Neural cell (in vitro differentiated cells): ENCODE results near the gene PRDM4. TPM values are rescaled to one million over a fixed set of nuclear protein-coding genes. Genes with fewer than 3 reads are reported as not detected.

ENCODE experiments used
- H2AFZ ChIP-seq: fragments of 200-600, 300-800 bp; sonication (generic), shearing (Covaris generic); 2 replicates; pipeline ENCODE4 v1.6.0; 2014; ENCODE audit warnings: low read depth, mild to moderate bottlenecking, antibody characterized with exemption, low read length, moderate library complexity
- H3F3A ChIP-seq: fragments of 200-600 bp; shearing (Covaris generic); 2 replicates; pipeline ENCODE4 v1.6.1; 2016; ENCODE audit warnings: mild to moderate bottlenecking, moderate library complexity, mixed read lengths, antibody characterized with exemption, low read length; ENCODE audit not compliant: insufficient read depth, poor library complexity, severe bottlenecking
- H3K27ac ChIP-seq: fragments of 200-600, 300-800 bp; sonication (generic), shearing (Covaris generic); 2 replicates; pipeline ENCODE4 v1.5.1; 2014; ENCODE audit warnings: mild to moderate bottlenecking, low read length, moderate library complexity
- H3K27me3 ChIP-seq: fragments of 300-800, 200-600 bp; sonication (generic), shearing (Covaris generic); 2 replicates; pipeline ENCODE4 v1.6.0; 2014; ENCODE audit warnings: mild to moderate bottlenecking, low read depth, low read length, moderate library complexity; ENCODE audit not compliant: insufficient read depth
- H3K36me3 ChIP-seq: fragments of 300-800, 200-600 bp; sonication (generic), shearing (Covaris generic); 2 replicates; pipeline ENCODE4 v1.5.1; 2014; ENCODE audit warnings: mild to moderate bottlenecking, antibody characterized with exemption, low read length, moderate library complexity; ENCODE audit not compliant: insufficient read depth
- H3K4me2 ChIP-seq: fragments of 300-800, 200-600 bp; sonication (generic), shearing (Covaris generic); 2 replicates; pipeline ENCODE4 v1.6.0; 2014; ENCODE audit warnings: mild to moderate bottlenecking, low read length
- H3K4me3 ChIP-seq: fragments of 300-800, 200-600 bp; sonication (generic), shearing (Covaris generic); 2 replicates; pipeline ENCODE4 v1.5.1; 2014; ENCODE audit warnings: mild to moderate bottlenecking, low read length, moderate library complexity
- H3K79me2 ChIP-seq: fragments of 200-600 bp; shearing (Covaris generic); replicated peaks from 2 replicates; pipeline ENCODE4 v1.6.0; 2014; ENCODE audit warnings: mild to moderate bottlenecking, low read length, moderate library complexity; ENCODE audit not compliant: insufficient read depth
- H3K9ac ChIP-seq: fragments of 300-800, 200-600 bp; sonication (generic), shearing (Covaris generic); 2 replicates; pipeline ENCODE4 v1.6.1; 2016; ENCODE audit warnings: mild to moderate bottlenecking, low read length, mixed read lengths
- H3K9me2 ChIP-seq: fragments of 200-600 bp; shearing (Covaris generic); 2 replicates; pipeline ENCODE4 v1.6.1; 2016; ENCODE audit warnings: mild to moderate bottlenecking, low read length, mixed read lengths; ENCODE audit not compliant: insufficient read depth
- H3K9me3 ChIP-seq: fragments of 200-600, 300-800 bp; sonication (generic), shearing (Covaris generic); 2 replicates; pipeline ENCODE4 v1.6.1; 2016; ENCODE audit warnings: mild to moderate bottlenecking, mixed run types, low read length, moderate library complexity, mixed read lengths
- H4K20me1 ChIP-seq: fragments of 200-600 bp; shearing (Covaris generic); 2 replicates; pipeline ENCODE4 v1.6.1; 2016; ENCODE audit warnings: mild to moderate bottlenecking, mixed run types; ENCODE audit not compliant: insufficient read depth
- CTCF ChIP-seq: fragments of 450-650 bp; IDR thresholded peaks from 2 replicates; pipeline ENCODE4 v1.5.1; 2014; ENCODE audit warnings: antibody characterized with exemption, mild to moderate bottlenecking, moderate library complexity; ENCODE audit not compliant: poor library complexity, severe bottlenecking
- EP300 ChIP-seq: fragments of 450-650 bp; conservative IDR thresholded peaks from 2 replicates; pipeline ENCODE4 v1.6.1; 2014; ENCODE audit warnings: antibody characterized with exemption, mild to moderate bottlenecking, moderate library complexity; ENCODE audit not compliant: poor library complexity, severe bottlenecking
- EZH2 ChIP-seq: fragments of 200-600, 300-800 bp; shearing (Covaris generic), sonication (generic); IDR thresholded peaks from 2 replicates; pipeline ENCODE4 v1.6.1; 2014; ENCODE audit warnings: antibody characterized with exemption, low read length, borderline replicate concordance, mild to moderate bottlenecking; ENCODE audit not compliant: insufficient read depth, poor library complexity, severe bottlenecking
- MXI1 ChIP-seq: fragments of 450-650 bp; conservative IDR thresholded peaks from 2 replicates; pipeline ENCODE4 v1.6.1; 2014; ENCODE audit warnings: antibody characterized with exemption, mild to moderate bottlenecking; ENCODE audit not compliant: poor library complexity, severe bottlenecking
- POLR2AphosphoS5 ChIP-seq: IDR thresholded peaks from 2 replicates; pipeline ENCODE4 v1.6.1; 2012
- RAD21 ChIP-seq: fragments of 450-650 bp; conservative IDR thresholded peaks from 2 replicates; pipeline ENCODE4 v1.6.1; 2014; ENCODE audit warnings: antibody characterized with exemption, mild to moderate bottlenecking, moderate library complexity
- REST ChIP-seq: IDR thresholded peaks from 2 replicates; pipeline ENCODE4 v1.6.1; 2012; ENCODE audit warnings: borderline replicate concordance
- SMC3 ChIP-seq: fragments of 450-650 bp; conservative IDR thresholded peaks from 2 replicates; pipeline ENCODE4 v1.6.1; 2014; ENCODE audit warnings: antibody characterized with exemption, mild to moderate bottlenecking, moderate library complexity; ENCODE audit not compliant: poor library complexity
- TAF1 ChIP-seq: IDR thresholded peaks from 2 replicates; pipeline ENCODE4 v1.6.1; 2012; ENCODE audit warnings: low read depth
- polyA plus RNA-seq: library from polyadenylated mRNA; depleted of rRNA; stranded (reverse); fragments of >200 nt; gene quantifications from 2 replicates; pipeline ENCODE4 v1.2.3, GENCODE V29; 2014

Gene PRDM4
- polyA plus RNA-seq, 1 donor from 2014 or later, result 46.0 TPM

- Histone ChIP-seq H2AFZ (no peak overlapping the region), H3K79me2 (peaks cover 17% of the 10 kb centered on the region), H3K4me2 (no peak overlapping the region), H3K4me3 (peak overlapping the region; percentile 80), H3F3A (no peaks in the 10 kb centered on the region), H3K9me2 (no peaks in the 10 kb centered on the region), H3K36me3 (no peaks in the 10 kb centered on the region), H3K9me3 (no peaks in the 10 kb centered on the region), H4K20me1 (no peaks in the 10 kb centered on the region), H3K9ac (no peak overlapping the region), H3K27me3 (no peaks in the 10 kb centered on the region), H3K27ac (no peak overlapping the region)
- no peak for TF ChIP-seq POLR2AphosphoS5
- TF ChIP-seq TAF1, result no peak
- TF ChIP-seq EZH2, result no peak
- TF ChIP-seq RAD21, result no peak
- no peak for TF ChIP-seq MXI1
- no peak for TF ChIP-seq CTCF
- no peak for TF ChIP-seq EP300
- TF ChIP-seq REST, result no peak
- TF ChIP-seq SMC3, result no peak
Observed at GRCh38 chr12:107684029-107684795, 76.7 kb downstream of the PRDM4 start.

Other genes starting within 250 kb of the PRDM4 start
- 119 and 127 TPM in 2 replicates for gene PWP1, start 75.3 kb downstream of the PRDM4 start, polyA plus RNA-seq
- not detected in 2 replicates for gene ASCL4, start 13.6 kb upstream of the PRDM4 start, polyA plus RNA-seq